ENCODE data around the gene RAPGEF1.

The RAPGEF1 gene

GRCh38 chr9:131673068-131673467 is 66.8 kb downstream of the RAPGEF1 start:
- Histone ChIP-seq H3K4me3 (ENCODE audit: low read depth, low read length) (no peak overlapping the region), H3K36me3 (ENCODE audit: control insufficient read depth in 2 of 2, insufficient read depth in 1 of 2, low read length in 2 of 2) (no peaks in the 10 kb centered on the region), H3K9me3 (ENCODE audit: control insufficient read depth, insufficient read depth, low read depth, low read length) (no peaks in the 10 kb centered on the region), H3K27ac (ENCODE audit: extremely low read depth, low read depth, low read length) (no peak overlapping the region), H3K4me1 (ENCODE audit: control insufficient read depth, insufficient read depth, low read length) (peaks cover 22% of the 10 kb centered on the region)
- ChIA-PET POLR2A (no interaction called here), CTCF (interaction anchor here (0.9 kb wide), 1 partner anchor 68 kb away, joined by 5 read pairs; no protein-coding TSS in a partner anchor)
- TF ChIP-seq SP7 (tag by site-specific recombination; IDR thresholded peaks at IDR 0.05): no peak
- no peak for TF ChIP-seq ZNF704 (tag by site-specific recombination; IDR thresholded peaks at IDR 0.05)
- TF ChIP-seq ZNF837 (tag by site-specific recombination; IDR thresholded peaks at IDR 0.05): no peak
- no peak for TF ChIP-seq ZNF449 (tag by site-specific recombination; IDR thresholded peaks at IDR 0.05)
- no peak for TF ChIP-seq HOXA7 (CRISPR knock-in tag; IDR thresholded peaks at IDR 0.05; ENCODE audit: borderline replicate concordance)
- TF ChIP-seq ZFHX2 (tag by site-specific recombination; conservative IDR thresholded peaks at IDR 0.05): no peak
- no peak for TF ChIP-seq GFI1B (tag by site-specific recombination; IDR thresholded peaks at IDR 0.05)
- TF ChIP-seq ZNF157 (tag by site-specific recombination; IDR thresholded peaks at IDR 0.05): no peak
- no peak for TF ChIP-seq ZEB2 (tag by site-specific recombination; IDR thresholded peaks at IDR 0.05)
- TF ChIP-seq ZNF148 (tag by site-specific recombination; IDR thresholded peaks at IDR 0.05; ENCODE audit: borderline replicate concordance): no peak
- TF ChIP-seq ZNF664 (tag by site-specific recombination; IDR thresholded peaks at IDR 0.05): no peak
- TF ChIP-seq ZNF169 (tag by site-specific recombination; IDR thresholded peaks at IDR 0.05): no peak
- no peak for TF ChIP-seq INSM2 (tag by site-specific recombination; IDR thresholded peaks at IDR 0.05)
- no peak for TF ChIP-seq SCRT2 (tag by site-specific recombination; IDR thresholded peaks at IDR 0.05)

- H3K36me3 ChIP-seq (ENCODE audit: control insufficient read depth in 2 of 2, insufficient read depth in 1 of 2, low read length in 2 of 2): no peaks in the 10 kb centered on the region
- H3K9me3 ChIP-seq (ENCODE audit: control insufficient read depth, insufficient read depth, low read depth, low read length): no peaks in the 10 kb centered on the region
- H3K27ac ChIP-seq (ENCODE audit: extremely low read depth, low read depth, low read length): no peak overlapping the region
- TF ChIP-seq GLIS2 (tag by site-specific recombination; IDR thresholded peaks at IDR 0.05): no peak
- peak; percentile 87 for TF ChIP-seq SCRT2 (tag by site-specific recombination; IDR thresholded peaks at IDR 0.05)
- TF ChIP-seq SCRT1 (tag by site-specific recombination; IDR thresholded peaks at IDR 0.05; ENCODE audit: borderline replicate concordance): peak; percentile 57; the same call in 1 of the 2 replicates
- TF ChIP-seq ZFHX2 (tag by site-specific recombination; conservative IDR thresholded peaks at IDR 0.05): no peak
- ChIA-PET POLR2A (no interaction called here), CTCF (interaction anchor here (0.9 to 1.5 kb wide), 2 partner anchors 68 to 81 kb away, joined by 3 to 5 read pairs; no protein-coding TSS in a partner anchor)
- no peak overlapping the region for H3K4me3 ChIP-seq (ENCODE audit: low read depth, low read length)
- peaks cover 16% of the 10 kb centered on the region for H3K4me1 ChIP-seq (ENCODE audit: control insufficient read depth, insufficient read depth, low read length)
These were observed 67.4 kb downstream of the RAPGEF1 start for GRCh38 chr9:131672451-131672850.
